ENCODE measurements around the gene MBNL1. TPM values are rescaled to one million over a fixed set of nuclear protein-coding genes. Genes with fewer than 3 reads are reported as not detected.

The MBNL1 gene
- total and polyA plus RNA-seq, 2 of the 4 experiments (the other 2 are of a cell fraction): 127 to 664 TPM

GRCh38 chr3:152474585-152474984, 205.9 kb downstream of the MBNL1 start:
- H3K27me3 ChIP-seq (ENCODE audit: control insufficient read depth, insufficient read depth, low read length): no peaks in the 10 kb centered on the region
- no peak overlapping the region for H4K5ac ChIP-seq (ENCODE audit: low read depth, low read length)
- H2AK9ac ChIP-seq (replicated peaks; ENCODE audit: low read depth, low read length, poor library complexity): no peak overlapping the region
- H3K9me1 ChIP-seq (ENCODE audit: insufficient read depth, low read length): no peaks in the 10 kb centered on the region
- peak; percentile 58 for TF ChIP-seq RAD21 (IDR thresholded peaks at IDR 0.05; ENCODE audit: low read length)
- no peak for TF ChIP-seq MAZ (IDR thresholded peaks at IDR 0.05; ENCODE audit: borderline replicate concordance, low read depth, low read length)
- peak; percentile 55 for TF ChIP-seq SMC3 (IDR thresholded peaks at IDR 0.05; ENCODE audit: low read depth, low read length)
- TF ChIP-seq CEBPB (IDR thresholded peaks at IDR 0.05; ENCODE audit: low read depth, low read length): peak; percentile 87
- TF ChIP-seq CTCF (conservative IDR thresholded peaks at IDR 0.05; ENCODE audit: low read depth, low read length): peak; percentile 69
- no peak for TF ChIP-seq BHLHE40 (IDR thresholded peaks at IDR 0.05; ENCODE audit: low read depth, low read length)
- dilution Hi-C loops (cut with HindIII; ENCODE audit: low sequenced_read_pairs, unreplicated experiment): no loop called here
- H4K8ac ChIP-seq (ENCODE audit: low read depth in 2 of 2, low read length in 2 of 2): no peak overlapping the region
- in situ Hi-C loops (cut with MboI; ENCODE audit: low sequenced_read_pairs): no loop called here
- H2BK120ac ChIP-seq (ENCODE audit: low read depth, low read length): no peak overlapping the region
- H3K4ac ChIP-seq (ENCODE audit: low read depth, low read length): no peak overlapping the region
- no peak overlapping the region for H3K18ac ChIP-seq (ENCODE audit: low read depth, low read length)
- no peak overlapping the region for H2BK5ac ChIP-seq (ENCODE audit: low read depth, low read length, poor library complexity, severe bottlenecking)
- ChIA-PET CTCF (no interaction called here), POLR2A (ENCODE audit: unreplicated experiment) (no interaction called here)
- ATAC-seq (ENCODE audit: low read depth) (peak; percentile 78), DNase-seq (peak; percentile 84)
- H2AK5ac ChIP-seq (ENCODE audit: low read depth, low read length): no peak overlapping the region
- H2AFZ ChIP-seq (replicated peaks; ENCODE audit: low read length, poor library complexity): no peak overlapping the region
- no peaks in the 10 kb centered on the region for H3K79me1 ChIP-seq (ENCODE audit: low read depth in 1 of 2, low read length in 2 of 2)
- H4K20me1 ChIP-seq (ENCODE audit: insufficient read depth, low read length): no peaks in the 10 kb centered on the region
- H3K9ac ChIP-seq (ENCODE audit: low read depth, low read length): no peak overlapping the region
- H3K4me1 ChIP-seq (ENCODE audit: control insufficient read depth, insufficient read depth, low read length): no peaks in the 10 kb centered on the region
- WGBS, 2 experiments (ENCODE audit: extremely low coverage in 2 of 2, insufficient read length in 1 of 2): no CpG with 5 or more reads among the region's 2 CpGs
- H3K27ac ChIP-seq (ENCODE audit: insufficient read depth, low read length): no peak overlapping the region
- no peaks in the 10 kb centered on the region for H3K36me3 ChIP-seq (ENCODE audit: control insufficient read depth, insufficient read depth, low read length)
- H4K91ac ChIP-seq (ENCODE audit: insufficient read depth, low read depth, low read length): no peak overlapping the region
- no peak overlapping the region for H3K14ac ChIP-seq (replicated peaks; ENCODE audit: low read depth, low read length)
- H3K9me3 ChIP-seq (ENCODE audit: control insufficient read depth, insufficient read depth, low read length): no peaks in the 10 kb centered on the region
- no peak overlapping the region for H3K23ac ChIP-seq (ENCODE audit: low read depth, low read length)
- intact Hi-C loops (cut with micrococcal nuclease): loop anchor here (1.0 to 10.0 kb wide), 3 partner anchors 50 to 490 kb away; no protein-coding TSS in a partner anchor
- H3K56ac ChIP-seq (ENCODE audit: extremely low read depth, insufficient read depth, low read length): no peak overlapping the region
- no peak overlapping the region for H3K4me3 ChIP-seq (ENCODE audit: insufficient read depth, low read depth, low read length)
- no TSS peak for BruUV-seq (replicated peaks)
- no peak overlapping the region for H3K4me2 ChIP-seq (ENCODE audit: low read depth, low read length)
- H2BK20ac ChIP-seq (ENCODE audit: low read depth, low read length): no peak overlapping the region
- no peak overlapping the region for H2BK15ac ChIP-seq (ENCODE audit: low read depth, low read length)
